Suprapubic skin (tissue), 3 donors: ENCODE data around the gene CDK13.

ENCODE experiments used
- POLR2A ChIP-seq, 2 donors: fragments of 450-650 bp; IDR thresholded peaks; one replicate each; pipeline ENCODE4 v1.6.1; 2017; ENCODE audit warnings: antibody characterized with exemption in 2 of 2, mild to moderate bottlenecking in 2 of 2, moderate library complexity in 2 of 2
- TF ChIP-seq, protein P1 (sequence below), 2 donors: fragments of 200-600 bp in 1 of 2; fragments of 450-650 bp in 1 of 2; sonication (generic) in 1 of 2; IDR thresholded peaks; one replicate each; pipeline ENCODE4 v1.5.1; 2016 to 2019; ENCODE audit warnings: antibody characterized with exemption in 2 of 2, mild to moderate bottlenecking in 1 of 2, moderate library complexity in 1 of 2

GRCh38 chr7:40148671-40149070 lies 198.6 kb downstream of the CDK13 start:
- no peak for TF ChIP-seq POLR2A (IDR thresholded peaks at IDR 0.05)
- TF ChIP-seq, protein P1, sequence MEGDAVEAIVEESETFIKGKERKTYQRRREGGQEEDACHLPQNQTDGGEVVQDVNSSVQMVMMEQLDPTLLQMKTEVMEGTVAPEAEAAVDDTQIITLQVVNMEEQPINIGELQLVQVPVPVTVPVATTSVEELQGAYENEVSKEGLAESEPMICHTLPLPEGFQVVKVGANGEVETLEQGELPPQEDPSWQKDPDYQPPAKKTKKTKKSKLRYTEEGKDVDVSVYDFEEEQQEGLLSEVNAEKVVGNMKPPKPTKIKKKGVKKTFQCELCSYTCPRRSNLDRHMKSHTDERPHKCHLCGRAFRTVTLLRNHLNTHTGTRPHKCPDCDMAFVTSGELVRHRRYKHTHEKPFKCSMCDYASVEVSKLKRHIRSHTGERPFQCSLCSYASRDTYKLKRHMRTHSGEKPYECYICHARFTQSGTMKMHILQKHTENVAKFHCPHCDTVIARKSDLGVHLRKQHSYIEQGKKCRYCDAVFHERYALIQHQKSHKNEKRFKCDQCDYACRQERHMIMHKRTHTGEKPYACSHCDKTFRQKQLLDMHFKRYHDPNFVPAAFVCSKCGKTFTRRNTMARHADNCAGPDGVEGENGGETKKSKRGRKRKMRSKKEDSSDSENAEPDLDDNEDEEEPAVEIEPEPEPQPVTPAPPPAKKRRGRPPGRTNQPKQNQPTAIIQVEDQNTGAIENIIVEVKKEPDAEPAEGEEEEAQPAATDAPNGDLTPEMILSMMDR (IDR thresholded peaks at IDR 0.05): no peak
